ENCODE measurements around the gene ZDHHC11B.
"Not testable (repeated sequence)": the region's sequence is repeated elsewhere in the genome, so short reads cannot be mapped to it uniquely, and the experiment has no call there.

DNA sequence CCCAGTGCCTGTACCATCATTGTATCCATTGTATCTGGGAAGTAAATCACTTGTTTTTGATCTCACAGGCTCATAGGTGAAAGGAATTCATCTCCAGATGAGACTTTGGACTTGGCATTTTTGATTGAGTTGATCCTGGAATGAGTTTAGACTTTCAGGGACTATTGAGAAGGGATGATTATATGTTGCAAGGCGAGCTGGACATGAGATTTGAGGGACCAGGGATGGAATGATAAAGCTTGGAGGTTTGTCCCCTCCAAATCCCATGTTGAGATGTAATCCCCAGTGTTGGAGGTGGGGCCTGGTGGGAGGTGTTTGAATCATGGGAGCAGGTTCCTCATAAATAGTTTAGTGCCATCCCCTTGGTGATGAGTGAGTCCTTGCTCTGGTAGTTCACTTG, 10.4 kb upstream of the ZDHHC11B start:
- not testable (repeated sequence) for TF ChIP-seq ZNF585B, YY1, ZNF426 (tag by site-specific recombination; IDR thresholded peaks at IDR 0.05)
- TF ChIP-seq, protein P1, sequence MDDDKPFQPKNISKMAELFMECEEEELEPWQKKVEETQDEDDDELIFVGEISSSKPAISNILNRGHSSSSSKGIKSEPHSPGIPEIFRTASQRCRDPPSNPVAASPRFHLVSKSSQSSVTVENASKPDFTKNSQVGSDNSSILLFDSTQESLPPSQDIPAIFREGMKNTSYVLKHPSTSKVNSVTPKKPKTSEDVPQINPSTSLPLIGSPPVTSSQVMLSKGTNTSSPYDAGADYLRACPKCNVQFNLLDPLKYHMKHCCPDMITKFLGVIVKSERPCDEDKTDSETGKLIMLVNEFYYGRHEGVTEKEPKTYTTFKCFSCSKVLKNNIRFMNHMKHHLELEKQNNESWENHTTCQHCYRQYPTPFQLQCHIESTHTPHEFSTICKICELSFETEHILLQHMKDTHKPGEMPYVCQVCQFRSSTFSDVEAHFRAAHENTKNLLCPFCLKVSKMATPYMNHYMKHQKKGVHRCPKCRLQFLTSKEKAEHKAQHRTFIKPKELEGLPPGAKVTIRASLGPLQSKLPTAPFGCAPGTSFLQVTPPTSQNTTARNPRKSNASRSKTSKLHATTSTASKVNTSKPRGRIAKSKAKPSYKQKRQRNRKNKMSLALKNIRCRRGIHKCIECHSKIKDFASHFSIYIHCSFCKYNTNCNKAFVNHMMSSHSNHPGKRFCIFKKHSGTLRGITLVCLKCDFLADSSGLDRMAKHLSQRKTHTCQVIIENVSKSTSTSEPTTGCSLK (tag by site-specific recombination; IDR thresholded peaks at IDR 0.05), result not testable (repeated sequence)
- TF ChIP-seq, protein P2, sequence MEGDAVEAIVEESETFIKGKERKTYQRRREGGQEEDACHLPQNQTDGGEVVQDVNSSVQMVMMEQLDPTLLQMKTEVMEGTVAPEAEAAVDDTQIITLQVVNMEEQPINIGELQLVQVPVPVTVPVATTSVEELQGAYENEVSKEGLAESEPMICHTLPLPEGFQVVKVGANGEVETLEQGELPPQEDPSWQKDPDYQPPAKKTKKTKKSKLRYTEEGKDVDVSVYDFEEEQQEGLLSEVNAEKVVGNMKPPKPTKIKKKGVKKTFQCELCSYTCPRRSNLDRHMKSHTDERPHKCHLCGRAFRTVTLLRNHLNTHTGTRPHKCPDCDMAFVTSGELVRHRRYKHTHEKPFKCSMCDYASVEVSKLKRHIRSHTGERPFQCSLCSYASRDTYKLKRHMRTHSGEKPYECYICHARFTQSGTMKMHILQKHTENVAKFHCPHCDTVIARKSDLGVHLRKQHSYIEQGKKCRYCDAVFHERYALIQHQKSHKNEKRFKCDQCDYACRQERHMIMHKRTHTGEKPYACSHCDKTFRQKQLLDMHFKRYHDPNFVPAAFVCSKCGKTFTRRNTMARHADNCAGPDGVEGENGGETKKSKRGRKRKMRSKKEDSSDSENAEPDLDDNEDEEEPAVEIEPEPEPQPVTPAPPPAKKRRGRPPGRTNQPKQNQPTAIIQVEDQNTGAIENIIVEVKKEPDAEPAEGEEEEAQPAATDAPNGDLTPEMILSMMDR (tag by site-specific recombination; IDR thresholded peaks at IDR 0.05), result not testable (repeated sequence)
- TF ChIP-seq, protein P3, sequence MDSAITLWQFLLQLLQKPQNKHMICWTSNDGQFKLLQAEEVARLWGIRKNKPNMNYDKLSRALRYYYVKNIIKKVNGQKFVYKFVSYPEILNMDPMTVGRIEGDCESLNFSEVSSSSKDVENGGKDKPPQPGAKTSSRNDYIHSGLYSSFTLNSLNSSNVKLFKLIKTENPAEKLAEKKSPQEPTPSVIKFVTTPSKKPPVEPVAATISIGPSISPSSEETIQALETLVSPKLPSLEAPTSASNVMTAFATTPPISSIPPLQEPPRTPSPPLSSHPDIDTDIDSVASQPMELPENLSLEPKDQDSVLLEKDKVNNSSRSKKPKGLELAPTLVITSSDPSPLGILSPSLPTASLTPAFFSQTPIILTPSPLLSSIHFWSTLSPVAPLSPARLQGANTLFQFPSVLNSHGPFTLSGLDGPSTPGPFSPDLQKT (IDR thresholded peaks at IDR 0.05; ENCODE audit: borderline replicate concordance, low read depth, low read length), result not testable (repeated sequence)
